ENCODE measurements around the gene NR2C2AP.
"Not testable (repeated sequence)": the region's sequence is repeated elsewhere in the genome, so short reads cannot be mapped to it uniquely, and the experiment has no call there.

The NR2C2AP gene

GRCh38 chr19:19203012-19203856 is at the start of gene NR2C2AP:
TSS of gene NR2C2AP (minus strand) at chr19:19203414. CDS start at chr19:19203060, 354 bp downstream.
- DNase-seq = peak; percentile 64

GRCh38 chr19:19250196-19250801 is 47.1 kb upstream of the NR2C2AP start:
- no peak for DNase-seq

- DNase-seq = no peak
Measured at GRCh38 chr19:19240476-19240875, 37.3 kb upstream of the NR2C2AP start.

- no peak for DNase-seq
Measured at GRCh38 chr19:19239675-19240074, 36.5 kb upstream of the NR2C2AP start.

GRCh38 chr19:19238126-19238894 is 35.1 kb upstream of the NR2C2AP start:
- DNase-seq = no peak

- no peak for DNase-seq
Measured at GRCh38 chr19:19236173-19236572, 33.0 kb upstream of the NR2C2AP start.

GRCh38 chr19:19234220-19234816 is 31.1 kb upstream of the NR2C2AP start:
- no peak for DNase-seq

- DNase-seq = no peak
Measured at GRCh38 chr19:19232261-19232721, 29.1 kb upstream of the NR2C2AP start.

GRCh38 chr19:19230999-19231398 is 27.8 kb upstream of the NR2C2AP start:
- no peak for DNase-seq

- DNase-seq = no peak
Measured at GRCh38 chr19:19229701-19230100, 26.5 kb upstream of the NR2C2AP start.

GRCh38 chr19:19227217-19227616 is 24.0 kb upstream of the NR2C2AP start:
- DNase-seq = no peak

- DNase-seq = no peak
Measured at GRCh38 chr19:19226663-19227062, 23.4 kb upstream of the NR2C2AP start.

- DNase-seq = no peak
Measured at GRCh38 chr19:19226204-19226603, 23.0 kb upstream of the NR2C2AP start.

- DNase-seq = peak; percentile 14
Measured at GRCh38 chr19:19224852-19225494, 21.8 kb upstream of the NR2C2AP start.

GRCh38 chr19:19224150-19224851 is 21.1 kb upstream of the NR2C2AP start:
- no peak for DNase-seq

- DNase-seq = no peak
Measured at GRCh38 chr19:19223636-19224035, 20.4 kb upstream of the NR2C2AP start.

GRCh38 chr19:19223060-19223459 is 19.8 kb upstream of the NR2C2AP start:
- DNase-seq = no peak

GRCh38 chr19:19221000-19221399 is 17.8 kb upstream of the NR2C2AP start:
- not testable (repeated sequence) for DNase-seq

- DNase-seq = no peak
Measured at GRCh38 chr19:19218911-19219310, 15.7 kb upstream of the NR2C2AP start.

GRCh38 chr19:19217099-19217498 is 13.9 kb upstream of the NR2C2AP start:
- no peak for DNase-seq

GRCh38 chr19:19215792-19216191 is 12.6 kb upstream of the NR2C2AP start:
- DNase-seq = no peak

GRCh38 chr19:19214892-19215291 is 11.7 kb upstream of the NR2C2AP start:
- no peak for DNase-seq
